Measurements from ENCODE around the gene BCOR.

- TF ChIP-seq CTCF (IDR thresholded peaks at IDR 0.05; ENCODE audit: borderline replicate concordance, extremely low read depth, low read length, poor library complexity, severe bottlenecking) (no peak), EZH2 (IDR thresholded peaks at IDR 0.05; ENCODE audit: borderline replicate concordance, low read depth, low read length, severe bottlenecking) (no peak)
Observed at GRCh38 chrX:40076750-40077575, 20.8 kb downstream of the BCOR start.

Measured in DND-41 (cell line).